ENCODE data around the gene IFNA4.
"Not testable (repeated sequence)": the region's sequence is repeated elsewhere in the genome, so short reads cannot be mapped to it uniquely, and the experiment has no call there.

The IFNA4 gene

GRCh38 chr9:21187487-21187886 lies at the start of gene IFNA4:
IFNA4 (minus strand) TSS chr9:21187587; CDS start chr9:21187531, 56 bp downstream.
- DNase-seq = not testable (repeated sequence)

- not testable (repeated sequence) for DNase-seq
These were observed 49.0 kb upstream of the IFNA4 start for GRCh38 chr9:21236360-21236714.

GRCh38 chr9:21235468-21236359 lies 48.3 kb upstream of the IFNA4 start:
- peak in 9 of 56 donors; percentile 2 to 36 (median 16) for DNase-seq

- DNase-seq = no peak
These were observed 46.8 kb upstream of the IFNA4 start for GRCh38 chr9:21234153-21234687.

GRCh38 chr9:21233258-21233657 lies 45.9 kb upstream of the IFNA4 start:
- DNase-seq = no peak

- DNase-seq = no peak
These were observed 40.7 kb upstream of the IFNA4 start, which contains the start of gene IFNA17 for GRCh38 chr9:21228122-21228521. IFNA17 (minus strand) TSS chr9:21228222; CDS start chr9:21228173, 49 bp downstream.

- not testable (repeated sequence) for DNase-seq
These were observed 29.8 kb upstream of the IFNA4 start, which contains the start of gene IFNA16 for GRCh38 chr9:21217211-21217610. IFNA16 (minus strand) TSS chr9:21217311; CDS start chr9:21217305, 6 bp downstream.

- not testable (repeated sequence) for DNase-seq
These were observed 26.3 kb upstream of the IFNA4 start for GRCh38 chr9:21213411-21214326.

- not testable (repeated sequence) for DNase-seq
These were observed 24.8 kb upstream of the IFNA4 start for GRCh38 chr9:21212160-21212559.

- not testable (repeated sequence) for DNase-seq
These were observed 23.4 kb upstream of the IFNA4 start for GRCh38 chr9:21210782-21211181.

- no peak for DNase-seq
These were observed 22.9 kb upstream of the IFNA4 start for GRCh38 chr9:21210311-21210710.

GRCh38 chr9:21207043-21207442 lies 19.7 kb upstream of the IFNA4 start, which contains the start of gene IFNA10:
IFNA10 (minus strand) TSS chr9:21207143; CDS start chr9:21207097, 46 bp downstream.
- DNase-seq = not testable (repeated sequence)

GRCh38 chr9:21205204-21205603 lies 17.8 kb upstream of the IFNA4 start:
- no peak for DNase-seq

- not testable (repeated sequence) for DNase-seq
These were observed 14.7 kb upstream of the IFNA4 start, which contains the start of gene IFNA7 for GRCh38 chr9:21202105-21202504. IFNA7 (minus strand) TSS chr9:21202205; CDS start chr9:21202165, 40 bp downstream.

- peak in 8 of 56 donors; percentile 5 to 29 (median 10) for DNase-seq
These were observed 7.7 kb upstream of the IFNA4 start for GRCh38 chr9:21194867-21195776.

- peak in 3 of 56 donors; percentile 3 to 11 (median 8) for DNase-seq
These were observed 4.3 kb downstream of the IFNA4 start for GRCh38 chr9:21182810-21183736.

GRCh38 chr9:21174671-21175070 lies 12.7 kb downstream of the IFNA4 start:
- DNase-seq = no peak

- no peak for DNase-seq
These were observed 15.2 kb downstream of the IFNA4 start for GRCh38 chr9:21172156-21172555.

GRCh38 chr9:21171351-21171750 lies 16.0 kb downstream of the IFNA4 start:
- no peak for DNase-seq

Measured in nucleus accumbens (tissue), 56 donors.